Ectodermal cell (in vitro differentiated cells): Measurements from ENCODE around the gene FARP1.

Experiments
- H3K27ac ChIP-seq: 2 replicates; pipeline ENCODE4 v1.7.0; 2013; ENCODE audit warnings: mild to moderate bottlenecking, low read depth, low read length; ENCODE audit not compliant: insufficient read depth, poor library complexity, severe bottlenecking
- H3K27me3 ChIP-seq: 2 replicates; pipeline ENCODE4 v1.7.0; 2013; ENCODE audit warnings: mild to moderate bottlenecking, low read length; ENCODE audit not compliant: insufficient read depth, control insufficient read depth, poor library complexity, severe bottlenecking
- H3K36me3 ChIP-seq: one replicate; pipeline ENCODE4 v1.7.0; 2013; ENCODE audit warnings: low read length; ENCODE audit not compliant: control insufficient read depth, insufficient read depth
- H3K4me1 ChIP-seq: one replicate; pipeline ENCODE4 v1.7.0; 2013; ENCODE audit warnings: low read length; ENCODE audit not compliant: control insufficient read depth, insufficient read depth
- H3K4me3 ChIP-seq: 2 replicates; pipeline ENCODE4 v1.7.0; 2013; ENCODE audit warnings: low read depth, low read length, control low read depth; ENCODE audit not compliant: insufficient read depth
- H3K9me3 ChIP-seq: 2 replicates; pipeline ENCODE4 v1.7.0; 2013; ENCODE audit warnings: mild to moderate bottlenecking, low read length, moderate library complexity; ENCODE audit not compliant: control insufficient read depth
- WGBS, 2 experiments: methylation state at CpG; one replicate each; pipeline ENCODE4 v1.1.7; 2013; ENCODE audit warnings: missing lambda C conversion rate in 2 of 2; 5-methylcytosine and 5-hydroxymethylcytosine counted together

Gene FARP1

DNA sequence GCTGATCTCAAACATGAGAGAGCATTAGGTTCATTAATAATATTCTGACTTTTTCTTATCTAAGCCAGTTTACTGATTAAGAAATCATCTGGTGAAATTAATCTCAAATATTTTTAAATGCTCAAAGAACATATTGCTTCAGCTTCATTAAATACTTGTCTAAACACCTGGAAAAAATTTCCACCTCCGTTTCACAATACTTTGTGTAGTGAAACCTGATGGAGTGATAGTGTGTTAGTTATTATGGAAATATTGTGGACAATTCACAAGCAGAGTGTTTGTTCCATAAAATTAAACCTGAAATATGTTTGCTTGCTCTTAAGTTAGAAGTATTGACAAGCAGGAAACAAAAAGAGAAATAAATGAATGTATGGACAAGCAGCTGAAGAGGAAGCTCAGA lies 91.5 kb downstream of the FARP1 start:
- WGBS, 2 experiments, result 100% methylated on average over 1 of the region's 1 CpG
- Histone ChIP-seq H3K27ac (no peak overlapping the region), H3K27me3 (no peaks in the 10 kb centered on the region), H3K36me3 (no peaks in the 10 kb centered on the region), H3K9me3 (no peaks in the 10 kb centered on the region), H3K4me1 (no peaks in the 10 kb centered on the region), H3K4me3 (no peak overlapping the region)

DNA sequence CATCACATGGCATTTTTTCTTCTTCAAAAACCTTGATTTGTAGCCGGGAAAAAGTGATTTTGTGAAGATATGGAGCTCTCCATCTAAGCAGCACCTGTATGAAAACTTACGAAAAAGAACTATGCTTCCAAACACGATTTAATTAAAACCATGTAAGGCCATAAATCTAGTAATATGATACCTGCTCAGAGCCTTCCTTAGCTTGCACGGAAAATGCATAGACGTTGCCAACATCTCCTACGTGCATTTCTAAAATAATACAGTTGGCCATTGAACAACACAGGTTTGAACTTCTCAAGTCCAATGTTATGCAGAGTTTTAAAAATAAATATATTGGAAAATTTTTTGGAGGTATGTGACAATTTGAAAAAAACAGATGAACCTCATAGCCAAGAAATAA lies 93.3 kb downstream of the FARP1 start:
- Histone ChIP-seq H3K27ac (no peak overlapping the region), H3K27me3 (no peaks in the 10 kb centered on the region), H3K9me3 (no peaks in the 10 kb centered on the region), H3K4me1 (no peaks in the 10 kb centered on the region), H3K4me3 (no peak overlapping the region), H3K36me3 (no peaks in the 10 kb centered on the region)
- WGBS, 2 experiments, result 96 to 97% methylated on average over 5 to 6 of the region's 6 CpGs

DNA sequence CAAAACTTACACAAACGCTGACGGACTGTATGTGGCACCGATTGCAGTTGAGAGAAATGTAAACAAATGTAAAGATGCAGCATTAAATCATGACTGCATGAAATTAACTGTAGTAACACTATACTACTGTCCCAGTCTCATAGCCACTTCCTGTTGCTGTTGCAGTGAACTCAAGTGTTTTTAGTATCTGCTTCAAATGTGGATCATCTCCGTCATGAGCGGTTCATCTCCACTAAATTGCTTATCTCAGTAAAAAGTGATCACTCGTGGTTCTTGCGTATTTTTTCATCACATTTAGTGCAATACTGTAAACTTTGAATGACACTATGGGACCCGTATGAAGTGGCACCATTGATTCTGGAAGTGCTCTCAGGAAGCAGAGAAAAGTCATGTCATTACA lies 94.4 kb downstream of the FARP1 start:
- no peak overlapping the region for H3K27ac ChIP-seq
- 96% methylated on average over 7 to 8 of the region's 8 CpGs for WGBS, 2 experiments
- no peaks in the 10 kb centered on the region for H3K9me3 ChIP-seq
- no peaks in the 10 kb centered on the region for H3K27me3 ChIP-seq
- H3K36me3 ChIP-seq, result no peaks in the 10 kb centered on the region
- no peaks in the 10 kb centered on the region for H3K4me1 ChIP-seq
- H3K4me3 ChIP-seq, result no peak overlapping the region

GRCh38 chr13:98239162-98240076 lies 96.5 kb downstream of the FARP1 start:
- Histone ChIP-seq H3K9me3 (no peaks in the 10 kb centered on the region), H3K27me3 (no peaks in the 10 kb centered on the region), H3K4me1 (no peaks in the 10 kb centered on the region), H3K27ac (no peak overlapping the region), H3K4me3 (no peak overlapping the region), H3K36me3 (no peaks in the 10 kb centered on the region)
- 88 to 92% methylated on average over 14 of the region's 14 CpGs for WGBS, 2 experiments

DNA sequence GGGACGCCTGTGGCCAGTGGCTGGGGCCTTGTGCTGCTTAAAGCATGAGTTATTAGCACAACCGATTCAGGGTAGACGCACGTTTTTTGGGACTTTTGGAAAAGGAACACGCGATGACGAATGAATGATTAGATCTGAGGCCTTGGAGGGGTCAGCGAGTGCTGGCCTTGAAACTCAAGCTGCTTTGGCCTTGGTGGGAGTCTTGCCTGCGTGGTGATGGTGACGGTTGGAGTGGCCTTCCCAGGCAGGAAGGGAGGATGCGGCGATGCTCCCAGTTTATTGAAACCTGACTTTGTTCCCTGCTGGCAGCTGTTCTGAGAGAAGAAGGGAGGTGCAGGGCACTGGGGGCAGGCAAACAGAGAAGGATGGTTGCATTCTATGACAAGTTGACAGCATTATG lies 97.2 kb downstream of the FARP1 start:
- H3K4me3 ChIP-seq, result no peak overlapping the region
- H3K27ac ChIP-seq, result no peak overlapping the region
- H3K9me3 ChIP-seq, result no peaks in the 10 kb centered on the region
- H3K36me3 ChIP-seq, result no peaks in the 10 kb centered on the region
- H3K4me1 ChIP-seq, result no peaks in the 10 kb centered on the region
- H3K27me3 ChIP-seq, result no peaks in the 10 kb centered on the region
- 95% methylated on average over 12 of the region's 12 CpGs for WGBS, 2 experiments

DNA sequence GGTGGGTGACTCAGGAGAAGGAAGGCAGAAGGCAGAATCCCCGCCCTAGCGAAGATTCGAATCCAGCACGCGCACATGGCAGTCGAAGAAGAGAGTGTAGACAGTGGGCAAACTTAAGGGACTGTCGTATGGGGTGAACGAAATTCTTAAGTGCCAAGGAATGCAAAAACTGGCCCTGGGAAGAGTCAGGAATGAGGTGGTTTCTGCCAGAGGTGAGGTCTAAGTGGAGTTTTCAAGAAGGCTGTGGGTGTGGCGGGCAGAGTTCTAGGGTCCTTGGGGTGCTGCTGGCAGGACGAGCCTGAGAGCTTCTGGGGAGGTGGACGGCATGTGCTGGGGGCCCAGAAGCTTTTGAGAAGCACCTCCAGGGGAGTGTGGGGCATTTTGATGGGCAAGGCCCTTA lies 98.1 kb downstream of the FARP1 start:
- no peaks in the 10 kb centered on the region for H3K27me3 ChIP-seq
- no peaks in the 10 kb centered on the region for H3K9me3 ChIP-seq
- no peak overlapping the region for H3K27ac ChIP-seq
- H3K4me1 ChIP-seq, result no peaks in the 10 kb centered on the region
- 96% methylated on average over 11 of the region's 11 CpGs for WGBS, 2 experiments
- H3K36me3 ChIP-seq, result no peaks in the 10 kb centered on the region
- no peak overlapping the region for H3K4me3 ChIP-seq

DNA sequence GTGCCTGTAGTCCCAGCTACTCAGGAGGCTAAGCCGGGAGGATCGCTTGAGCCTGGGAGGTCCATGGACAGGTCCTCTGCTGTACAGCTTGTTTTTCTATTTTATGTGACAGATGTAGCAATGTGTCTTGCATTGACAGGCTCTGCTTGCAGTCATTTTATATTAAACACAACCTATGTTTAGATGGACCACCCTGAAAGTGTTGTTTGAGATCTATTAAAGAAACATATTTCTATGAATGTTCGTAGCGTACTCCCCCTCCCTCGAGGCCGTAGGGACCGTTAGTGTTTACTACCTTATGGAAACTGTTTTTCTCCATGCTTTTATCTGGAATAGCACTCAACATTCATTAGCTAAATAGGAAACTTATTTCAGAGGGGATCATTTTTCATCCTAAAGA lies 99.1 kb downstream of the FARP1 start:
- Histone ChIP-seq H3K27me3 (no peaks in the 10 kb centered on the region), H3K4me3 (no peak overlapping the region), H3K27ac (no peak overlapping the region), H3K36me3 (no peaks in the 10 kb centered on the region), H3K4me1 (no peaks in the 10 kb centered on the region), H3K9me3 (no peaks in the 10 kb centered on the region)
- WGBS, 2 experiments, result 98 to 99% methylated on average over 7 of the region's 7 CpGs

DNA sequence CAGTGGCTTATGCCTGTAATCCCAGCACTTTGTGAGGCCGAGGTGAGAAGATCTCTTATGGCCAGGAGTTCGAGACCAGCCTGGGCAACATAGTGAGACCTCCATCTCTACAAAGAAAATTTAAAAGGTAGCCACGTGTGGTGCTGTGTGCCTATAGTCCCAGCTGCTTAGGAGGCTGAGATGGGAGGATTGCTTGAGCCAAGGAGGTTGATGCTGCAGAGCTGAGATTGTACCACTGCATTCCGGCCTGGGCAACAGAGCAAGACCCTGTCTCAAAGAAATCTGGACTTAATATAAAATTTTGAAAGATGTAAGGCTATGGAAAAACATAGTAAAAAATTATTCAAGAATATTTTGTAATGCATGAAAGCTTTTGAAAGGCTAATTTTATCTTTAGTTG lies 99.5 kb downstream of the FARP1 start:
- H3K9me3 ChIP-seq, result no peaks in the 10 kb centered on the region
- no peaks in the 10 kb centered on the region for H3K27me3 ChIP-seq
- no peaks in the 10 kb centered on the region for H3K36me3 ChIP-seq
- WGBS, 2 experiments, result 88 to 93% methylated on average over 4 of the region's 4 CpGs
- H3K27ac ChIP-seq, result no peak overlapping the region
- H3K4me1 ChIP-seq, result no peaks in the 10 kb centered on the region
- H3K4me3 ChIP-seq, result no peak overlapping the region

GRCh38 chr13:98243929-98244272 lies 101.0 kb downstream of the FARP1 start:
- H3K9me3 ChIP-seq, result no peaks in the 10 kb centered on the region

DNA sequence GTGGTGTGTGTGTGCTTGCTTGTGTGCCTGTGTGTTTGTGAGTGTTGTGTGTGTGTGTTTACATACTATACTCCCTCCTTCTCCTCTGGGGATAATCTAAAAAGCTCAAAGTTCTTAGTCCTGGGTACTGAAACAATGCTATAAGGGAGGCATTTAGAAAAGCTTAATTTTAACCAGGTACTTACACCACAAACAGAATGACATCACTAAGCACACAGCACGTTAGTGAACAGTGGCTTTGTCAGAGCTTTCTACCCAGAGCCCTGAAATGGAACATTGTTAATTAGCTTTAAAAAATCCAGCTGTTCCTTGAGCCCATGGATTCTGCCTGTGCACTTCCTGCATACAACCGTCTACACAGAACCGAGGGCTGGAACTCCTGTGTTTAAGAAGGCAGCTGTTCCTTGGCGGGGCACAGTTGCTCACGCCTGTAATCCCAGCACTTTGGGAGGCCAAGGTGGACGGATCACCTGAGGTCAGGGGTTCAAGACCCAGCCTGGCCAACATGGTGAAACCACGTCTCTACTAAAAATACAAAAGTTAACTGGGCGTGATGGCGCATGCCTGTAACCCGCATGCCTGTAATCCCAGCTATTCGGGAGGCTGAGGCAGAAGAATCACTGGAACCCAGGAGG lies 103.8 kb downstream of the FARP1 start:
- H3K9me3 ChIP-seq, result no peaks in the 10 kb centered on the region
- WGBS, 2 experiments, result 94 to 95% methylated on average over 11 of the region's 11 CpGs
- H3K4me3 ChIP-seq, result no peak overlapping the region
- no peak overlapping the region for H3K27ac ChIP-seq
- no peaks in the 10 kb centered on the region for H3K27me3 ChIP-seq
- no peaks in the 10 kb centered on the region for H3K36me3 ChIP-seq
- H3K4me1 ChIP-seq, result no peaks in the 10 kb centered on the region

More at GRCh38 chr13:98243929-98244272, 101.0 kb downstream of the FARP1 start:
- H3K27me3 ChIP-seq, result no peaks in the 10 kb centered on the region
- H3K4me3 ChIP-seq, result no peak overlapping the region
- no peaks in the 10 kb centered on the region for H3K36me3 ChIP-seq
- H3K27ac ChIP-seq, result no peak overlapping the region
- no peaks in the 10 kb centered on the region for H3K4me1 ChIP-seq
